ENCODE data around the gene DISP2.

The DISP2 gene

DNA sequence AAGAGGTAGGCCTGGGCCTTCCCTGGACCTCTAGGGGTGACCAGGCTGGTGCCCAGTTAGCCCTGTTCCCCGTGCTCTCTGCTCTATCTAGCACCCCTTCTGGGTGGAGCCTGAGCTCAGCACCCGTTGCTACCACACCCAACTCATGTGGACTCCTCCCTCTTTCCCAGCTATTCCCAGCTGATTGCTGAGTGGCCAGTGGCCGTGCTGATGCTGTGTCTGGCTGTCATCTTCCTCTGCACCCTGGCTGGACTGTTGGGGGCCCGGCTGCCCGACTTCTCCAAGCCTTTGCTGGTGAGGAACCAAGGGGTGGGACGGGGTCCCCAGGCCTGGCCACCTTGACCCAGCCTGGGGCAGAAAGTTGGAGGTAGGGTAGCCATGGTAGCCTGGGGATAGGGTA lies 6.2 kb downstream of the DISP2 start:
- DNase-seq: no peak

- no peak for DNase-seq
Measured at GRCh38 chr15:40365016-40365415, 7.0 kb downstream of the DISP2 start.

DNA sequence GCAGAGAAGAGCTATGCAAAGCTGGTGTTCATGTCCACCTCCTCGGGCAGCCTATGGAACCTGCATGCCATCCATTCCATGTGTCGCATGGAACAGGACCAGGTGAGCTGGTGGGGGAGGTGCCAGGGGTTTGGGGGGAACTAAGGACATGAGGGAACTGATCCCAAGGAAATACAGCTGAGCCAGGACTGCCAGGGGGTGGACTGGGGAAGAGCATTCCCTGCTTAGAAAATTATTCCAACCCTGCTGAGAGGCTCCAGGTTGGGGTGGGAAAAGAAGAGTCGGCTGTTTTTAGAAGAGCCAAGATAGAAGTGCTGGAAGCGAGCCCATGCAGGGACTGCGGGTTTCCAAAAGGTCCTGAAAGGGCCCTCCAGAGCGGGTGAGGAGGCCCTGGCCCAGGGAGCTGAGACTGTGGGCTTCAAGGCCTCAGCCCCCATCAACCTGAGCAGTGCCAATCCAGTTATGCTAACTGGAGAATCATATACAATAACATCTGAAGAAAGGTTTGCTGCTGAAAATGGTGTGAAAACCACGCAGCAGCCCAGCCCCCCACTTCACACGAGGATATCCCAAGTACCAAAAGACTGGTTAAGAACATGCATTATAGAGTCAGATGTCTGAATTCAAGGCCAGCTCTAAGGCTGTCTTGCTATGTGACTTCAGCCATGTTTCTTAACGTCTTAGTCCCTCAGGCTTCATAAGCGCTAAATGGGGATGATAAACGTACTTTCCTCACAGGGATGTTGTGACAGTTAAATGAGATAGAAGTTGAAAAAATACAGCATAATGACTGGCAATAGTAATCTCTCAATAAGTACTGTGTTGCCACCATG lies 7.8 kb downstream of the DISP2 start:
- no peak for DNase-seq

DNA sequence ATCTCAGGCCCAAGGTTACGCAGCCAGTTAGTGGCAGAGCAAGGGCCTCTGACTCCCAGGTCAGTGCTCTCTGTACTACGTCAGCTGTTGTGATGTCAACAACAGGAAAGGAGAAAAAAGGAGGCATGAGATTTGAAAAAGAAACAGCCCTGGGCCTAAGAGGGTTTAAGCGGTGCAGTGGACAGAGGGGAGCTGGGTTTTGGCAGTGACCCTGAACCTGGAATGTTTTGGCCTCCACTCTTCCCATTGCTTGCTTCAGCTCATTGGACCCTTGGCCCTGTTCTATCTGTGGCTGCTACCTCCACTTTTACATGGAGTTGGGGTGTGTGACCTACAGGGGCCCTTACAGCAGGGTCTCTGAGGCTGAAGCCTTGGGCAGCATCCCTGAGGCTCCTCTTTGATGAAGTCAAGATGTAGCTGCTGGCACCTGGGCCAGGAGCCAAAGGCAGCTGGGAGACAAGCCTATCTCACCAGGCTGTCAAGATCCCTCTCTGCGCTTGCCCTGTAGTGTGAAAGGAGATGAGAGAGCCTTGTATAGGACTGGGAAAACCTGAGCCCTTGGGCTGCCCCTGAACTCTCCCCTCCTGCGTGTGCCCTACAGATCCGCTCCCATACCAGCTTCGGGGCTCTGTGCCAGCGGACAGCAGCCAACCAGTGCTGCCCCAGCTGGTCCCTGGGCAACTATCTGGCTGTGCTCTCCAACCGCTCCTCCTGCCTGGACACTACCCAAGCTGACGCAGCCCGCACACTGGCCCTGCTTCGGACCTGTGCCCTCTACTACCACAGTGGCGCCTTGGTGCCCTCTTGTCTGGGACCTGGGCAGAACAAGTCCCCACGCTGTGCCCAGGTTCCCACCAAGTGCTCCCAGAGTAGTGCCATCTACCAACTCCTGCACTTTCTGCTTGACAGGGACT lies 8.7 kb downstream of the DISP2 start:
- no peak for DNase-seq

DNA sequence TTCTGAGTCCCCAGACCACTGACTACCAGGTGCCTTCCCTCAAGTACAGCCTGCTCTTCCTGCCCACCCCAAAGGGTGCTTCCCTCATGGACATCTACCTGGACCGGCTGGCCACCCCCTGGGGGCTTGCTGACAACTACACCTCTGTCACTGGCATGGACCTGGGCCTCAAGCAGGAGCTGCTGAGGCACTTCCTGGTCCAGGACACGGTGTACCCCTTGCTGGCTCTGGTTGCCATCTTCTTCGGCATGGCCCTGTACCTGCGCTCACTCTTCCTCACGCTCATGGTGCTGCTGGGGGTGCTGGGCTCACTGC lies 9.3 kb downstream of the DISP2 start:
- no peak for DNase-seq

DNA sequence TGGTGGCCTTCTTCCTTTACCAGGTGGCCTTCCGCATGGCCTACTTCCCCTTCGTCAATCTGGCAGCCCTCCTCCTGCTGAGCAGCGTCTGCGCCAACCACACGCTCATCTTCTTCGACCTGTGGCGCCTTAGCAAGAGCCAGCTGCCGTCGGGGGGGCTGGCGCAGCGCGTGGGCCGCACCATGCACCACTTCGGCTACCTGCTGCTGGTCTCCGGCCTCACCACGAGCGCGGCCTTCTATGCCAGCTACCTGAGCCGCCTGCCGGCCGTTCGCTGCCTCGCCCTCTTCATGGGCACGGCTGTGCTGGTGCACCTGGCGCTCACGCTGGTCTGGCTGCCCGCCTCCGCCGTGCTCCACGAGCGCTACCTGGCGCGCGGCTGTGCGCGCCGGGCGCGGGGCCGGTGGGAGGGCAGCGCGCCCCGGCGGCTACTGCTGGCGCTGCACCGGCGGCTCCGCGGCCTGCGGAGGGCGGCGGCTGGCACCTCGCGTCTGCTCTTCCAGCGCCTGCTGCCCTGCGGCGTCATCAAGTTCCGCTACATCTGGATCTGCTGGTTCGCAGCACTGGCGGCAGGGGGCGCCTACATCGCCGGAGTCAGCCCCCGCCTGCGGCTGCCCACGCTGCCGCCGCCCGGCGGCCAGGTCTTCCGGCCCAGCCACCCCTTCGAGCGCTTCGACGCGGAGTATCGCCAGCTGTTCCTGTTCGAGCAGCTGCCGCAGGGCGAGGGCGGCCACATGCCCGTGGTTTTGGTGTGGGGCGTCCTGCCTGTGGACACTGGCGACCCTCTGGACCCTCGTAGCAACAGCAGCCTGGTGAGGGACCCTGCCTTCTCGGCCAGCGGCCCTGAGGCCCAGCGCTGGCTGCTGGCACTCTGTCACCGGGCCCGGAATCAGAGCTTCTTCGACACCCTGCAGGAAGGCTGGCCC lies 9.9 kb downstream of the DISP2 start:
- peak; percentile 67 to 87 (median 80) for DNase-seq

- DNase-seq: no peak
Measured at GRCh38 chr15:40368719-40369473, 10.9 kb downstream of the DISP2 start.

- DNase-seq: no peak
Measured at GRCh38 chr15:40369474-40369869, 11.5 kb downstream of the DISP2 start.

DNA sequence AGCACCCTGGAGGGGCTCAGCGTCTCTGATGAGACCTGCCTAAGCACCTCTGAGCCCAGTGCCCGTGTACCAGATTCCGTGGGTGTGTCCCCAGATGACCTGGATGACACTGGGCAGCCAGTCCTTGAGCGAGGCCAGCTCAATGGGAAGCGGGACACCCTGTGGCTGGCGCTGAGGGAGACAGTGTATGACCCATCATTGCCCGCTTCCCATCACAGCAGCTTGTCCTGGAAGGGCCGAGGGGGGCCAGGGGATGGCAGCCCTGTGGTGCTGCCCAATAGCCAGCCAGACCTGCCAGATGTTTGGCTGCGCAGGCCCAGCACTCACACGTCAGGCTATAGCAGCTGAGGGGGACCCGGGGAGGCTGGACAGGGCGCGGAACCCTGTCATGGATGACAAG lies 12.0 kb downstream of the DISP2 start:
- no peak for DNase-seq

- DNase-seq: no peak
Measured at GRCh38 chr15:40372981-40373380, 15.0 kb downstream of the DISP2 start.

DNA sequence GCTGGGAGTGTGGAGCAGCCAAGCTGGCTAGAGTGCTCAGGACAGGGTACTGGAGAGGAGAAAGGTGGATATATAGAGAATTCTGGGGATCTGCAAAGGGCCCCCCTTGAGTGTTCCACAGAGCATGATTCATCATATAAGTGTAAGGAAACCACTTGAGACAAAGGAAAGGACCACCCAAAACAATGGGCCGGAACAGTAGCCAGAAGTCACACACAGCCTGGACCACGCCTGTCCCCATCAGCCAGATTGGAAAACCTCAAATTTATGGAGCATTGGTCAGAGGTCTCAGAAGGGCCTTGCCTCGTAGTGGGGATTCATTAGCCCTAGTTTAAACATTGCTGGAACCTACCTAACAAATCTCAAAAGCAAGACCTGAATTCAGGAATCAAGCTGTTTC lies 19.6 kb downstream of the DISP2 start:
- no peak for DNase-seq

DNA sequence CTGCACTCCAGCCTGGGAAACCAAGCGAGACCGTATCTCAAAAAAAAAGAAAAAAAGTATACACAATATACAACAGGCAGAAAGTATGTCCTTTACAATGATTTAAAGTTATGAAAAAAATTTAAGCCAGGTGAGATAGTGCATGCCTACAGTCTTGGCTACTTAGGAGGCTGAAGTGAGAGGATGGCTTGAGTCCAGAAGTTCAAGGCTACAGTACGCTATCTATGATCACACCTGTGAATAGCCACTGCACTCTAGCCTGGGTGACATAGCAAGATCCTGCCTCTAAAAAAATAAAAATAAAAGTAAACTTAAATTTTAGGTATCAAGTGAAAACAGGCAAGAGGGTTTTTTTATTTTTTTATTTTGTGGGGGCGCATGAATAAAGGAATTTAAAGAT lies 21.4 kb downstream of the DISP2 start:
- DNase-seq: no peak

DNA sequence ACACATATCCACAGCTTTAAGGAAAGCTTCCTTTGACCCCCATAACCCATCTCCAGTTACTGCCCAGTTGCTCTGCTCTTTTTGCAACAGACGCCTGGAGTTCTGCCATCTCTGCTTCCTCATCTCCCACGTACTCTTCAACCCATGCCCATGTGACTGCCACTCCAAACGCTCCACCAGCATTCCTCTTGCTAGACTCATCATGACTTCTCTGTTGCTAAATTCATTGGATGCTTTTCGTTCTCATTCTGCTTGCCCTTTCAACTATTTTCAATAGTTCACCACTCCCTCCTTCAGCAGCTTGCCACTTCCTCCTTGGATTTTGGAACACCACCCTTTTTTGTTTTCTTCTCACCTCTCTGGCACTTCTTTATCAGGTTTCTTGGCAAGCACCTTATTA lies 21.8 kb downstream of the DISP2 start:
- DNase-seq: no peak

DNA sequence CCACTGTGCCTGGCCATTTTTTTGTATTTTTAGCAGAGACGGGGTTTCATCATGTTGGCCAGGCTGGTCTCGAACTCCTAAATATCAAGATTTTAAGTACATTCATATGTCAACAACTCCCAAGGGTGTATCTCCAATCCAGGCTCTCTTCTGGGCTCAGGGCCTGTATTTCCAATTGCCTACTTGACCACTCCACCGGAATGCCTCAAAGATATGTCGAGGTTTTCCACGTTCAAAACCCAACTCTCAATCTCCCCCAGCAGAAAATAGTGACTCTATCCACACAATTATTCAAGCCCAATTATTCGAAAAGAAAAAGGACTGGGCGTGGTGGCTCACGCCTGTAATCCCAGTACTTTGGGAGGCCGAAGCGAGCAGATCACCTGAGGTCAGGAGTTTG lies 22.6 kb downstream of the DISP2 start:
- no peak for DNase-seq

DNA sequence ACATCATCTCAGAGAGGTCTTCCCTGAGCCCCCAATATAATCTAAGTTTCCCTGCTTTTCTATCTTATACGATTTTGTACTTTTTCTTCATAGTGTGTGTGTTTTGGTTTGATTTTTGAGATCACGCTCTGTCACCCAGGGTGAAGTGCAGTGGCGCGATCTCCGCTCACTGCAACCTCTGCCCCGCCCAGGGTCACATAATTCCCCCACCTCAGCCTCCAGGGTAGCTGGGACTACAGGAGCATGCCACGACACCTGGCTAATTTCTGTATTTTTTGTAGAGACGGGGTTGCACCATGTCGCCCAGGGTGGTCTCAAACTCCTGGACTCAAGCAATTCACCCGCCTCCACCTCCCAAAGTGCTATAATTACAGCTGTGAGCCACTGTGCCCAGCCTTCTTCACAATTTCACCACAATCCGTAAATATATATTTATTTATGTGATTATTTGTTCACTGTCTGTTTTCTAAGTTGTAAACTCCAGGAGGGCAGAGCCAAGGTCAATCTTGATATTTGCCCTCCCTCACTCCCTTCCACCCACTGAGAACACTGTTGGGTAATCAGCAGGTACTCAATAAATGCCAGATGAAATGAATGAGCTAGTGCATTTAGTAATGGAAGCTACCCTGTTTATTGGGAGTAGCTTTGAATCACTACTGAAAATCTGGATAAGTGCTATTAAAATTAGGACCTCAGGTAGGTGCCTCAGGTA lies 24.0 kb downstream of the DISP2 start:
- DNase-seq: no peak

- DNase-seq: peak; percentile 80 to 91 (median 88)
Measured at GRCh38 chr15:40382580-40383456, 24.8 kb downstream of the DISP2 start, which contains the start of gene KNSTRN. Gene KNSTRN, plus strand, starts transcription at chr15:40382721. Its CDS starts 115 bp downstream, at chr15:40382836.

- DNase-seq: no peak
Measured at GRCh38 chr15:40386480-40386879, 28.5 kb downstream of the DISP2 start.

- no peak for DNase-seq
Measured at GRCh38 chr15:40388941-40389823, 31.2 kb downstream of the DISP2 start.

DNA sequence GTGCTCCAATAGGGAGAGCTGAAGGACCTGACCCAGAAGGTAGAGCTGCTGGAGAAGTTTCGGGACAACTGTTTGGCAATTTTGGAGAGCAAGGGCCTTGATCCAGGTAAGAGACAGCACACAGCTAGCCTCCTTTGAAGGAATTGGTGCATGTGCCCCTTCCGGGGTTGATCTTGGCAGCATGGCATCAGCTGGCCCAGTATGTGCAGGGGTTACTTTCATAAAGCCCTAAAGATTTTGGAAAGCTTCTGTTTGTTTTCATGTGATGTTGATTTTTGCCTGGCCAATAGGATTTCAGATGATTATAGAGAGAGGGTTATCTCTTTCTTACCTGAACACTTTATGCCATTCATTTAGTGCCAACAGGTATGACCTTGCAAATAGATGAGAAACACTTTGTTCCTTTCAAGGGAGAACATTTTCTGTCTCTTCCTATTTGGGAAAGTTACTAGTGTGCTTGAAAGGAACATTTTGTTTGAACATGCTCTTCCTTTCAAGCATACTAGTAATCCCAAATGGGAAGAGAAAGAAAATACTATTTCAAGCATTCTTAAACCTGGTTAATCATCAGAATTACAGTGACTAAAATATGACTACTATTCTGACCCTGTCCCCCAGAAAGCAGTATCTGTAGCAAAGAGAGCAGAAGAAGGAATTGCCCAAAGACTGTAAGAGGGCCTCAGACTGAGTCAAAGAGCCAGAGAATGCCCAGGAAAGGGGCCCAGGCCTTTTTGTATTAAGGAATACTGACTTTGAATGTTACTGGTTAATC lies 32.0 kb downstream of the DISP2 start:
- no peak for DNase-seq
